Testis (tissue), 2 donors: ENCODE results near the gene C5orf52.
"Not testable (repeated sequence)": the region's sequence is repeated elsewhere in the genome, so short reads cannot be mapped to it uniquely, and the experiment has no call there.

Source experiments
- CTCF ChIP-seq, 3 experiments: fragments of 450-650 bp in 2 of 3; fragments of 200-600 bp in 1 of 3; sonication (generic) in 1 of 3; IDR thresholded peaks; one replicate each; pipeline ENCODE4 v1.5.1; 2016 to 2019; ENCODE audit warnings: antibody characterized with exemption in 3 of 3, mild to moderate bottlenecking in 2 of 3, moderate library complexity in 1 of 3
- POLR2A ChIP-seq: fragments of 450-650 bp; IDR thresholded peaks from one replicate; pipeline ENCODE4 v1.6.1; 2017; ENCODE audit warnings: antibody characterized with exemption, mild to moderate bottlenecking, moderate library complexity

GRCh38 chr5:157722895-157723294 lies 51.6 kb downstream of the C5orf52 start:
- TF ChIP-seq CTCF (IDR thresholded peaks at IDR 0.05); POLR2A: not testable (repeated sequence)
